Memory B cell (primary cell): Measurements from ENCODE around the gene ITPRIPL2.
A peak's percentile ranks its signal among the peaks of the same experiment; 100 is the strongest.

Experiments
- ATAC-seq: fragments of 150-1000 bp; cut with Tn5 transposase; 2 replicates; pipeline ENCODE4 v1.10.0; 2021; ENCODE audit warnings: low read depth, mild to moderate bottlenecking, moderate library complexity
- DNase-seq, 2 donors: peaks; one replicate each; pipeline ENCODE4 v3.0.0; 2022; ENCODE audit warnings: low spot score in 2 of 2
- H3K27ac Mint-ChIP-seq: one replicate; pipeline ENCODE4 v1.8.0; 2022; ENCODE audit warnings: mild to moderate bottlenecking, moderate library complexity, mixed read lengths
- H3K27me3 Mint-ChIP-seq: one replicate; pipeline ENCODE4 v1.8.0; 2022; ENCODE audit warnings: mixed read lengths
- H3K36me3 Mint-ChIP-seq: one replicate; pipeline ENCODE4 v1.8.0; 2022; ENCODE audit warnings: mild to moderate bottlenecking, mixed read lengths
- H3K4me1 Mint-ChIP-seq: one replicate; pipeline ENCODE4 v1.8.0; 2022; ENCODE audit warnings: mixed read lengths
- H3K4me3 Mint-ChIP-seq: one replicate; pipeline ENCODE4 v1.8.0; 2022; ENCODE audit warnings: mild to moderate bottlenecking, moderate library complexity, mixed read lengths
- H3K9me3 Mint-ChIP-seq: one replicate; pipeline ENCODE4 v1.8.0; 2022; ENCODE audit warnings: mixed read lengths

Gene ITPRIPL2

GRCh38 chr16:19126300-19126699 lies 12.5 kb downstream of the ITPRIPL2 start:
- Mint-ChIP-seq H3K27me3 (no peaks in the 10 kb centered on the region), H3K4me1 (peaks cover 18% of the 10 kb centered on the region), H3K27ac (no peak overlapping the region), H3K4me3 (no peak overlapping the region), H3K9me3 (peaks cover 2% of the 10 kb centered on the region), H3K36me3 (peaks cover 2% of the 10 kb centered on the region)
- DNase-seq (no peak), ATAC-seq (no peak)

GRCh38 chr16:19127205-19127604 lies 13.4 kb downstream of the ITPRIPL2 start:
- peaks cover 19% of the 10 kb centered on the region for H3K4me1 Mint-ChIP-seq
- DNase-seq (no peak), ATAC-seq (no peak)
- peaks cover 2% of the 10 kb centered on the region for H3K36me3 Mint-ChIP-seq
- no peak overlapping the region for H3K4me3 Mint-ChIP-seq
- H3K27me3 Mint-ChIP-seq: no peaks in the 10 kb centered on the region
- no peak overlapping the region for H3K27ac Mint-ChIP-seq
- peaks cover 2% of the 10 kb centered on the region for H3K9me3 Mint-ChIP-seq

DNA sequence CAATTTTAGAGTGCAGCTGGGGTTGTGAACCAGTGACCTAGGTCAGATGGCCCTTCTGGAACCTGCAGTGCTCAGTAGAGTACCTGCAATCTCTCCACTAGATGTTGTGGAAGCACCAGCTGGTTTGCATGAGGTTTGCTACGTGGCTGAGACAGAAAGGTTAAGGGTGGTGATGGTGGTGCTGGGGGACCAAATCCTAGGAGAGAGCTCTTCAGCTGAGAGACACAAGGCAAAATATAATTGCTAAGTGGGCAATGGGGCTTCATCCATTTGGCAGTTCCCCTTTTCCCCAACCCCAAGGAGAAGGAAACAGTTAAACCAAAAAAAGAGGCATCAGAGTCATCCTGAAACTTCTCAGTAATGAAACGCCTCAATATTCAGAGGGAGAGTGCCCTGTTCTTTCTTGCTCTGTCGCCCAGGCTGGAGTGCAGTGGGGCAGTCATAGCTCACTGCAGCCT lies 13.9 kb downstream of the ITPRIPL2 start:
- Mint-ChIP-seq H3K4me3 (no peak overlapping the region), H3K36me3 (peaks cover 2% of the 10 kb centered on the region), H3K27me3 (no peaks in the 10 kb centered on the region), H3K9me3 (peaks cover 2% of the 10 kb centered on the region), H3K4me1 (peaks cover 21% of the 10 kb centered on the region), H3K27ac (no peak overlapping the region)
- DNase-seq: no peak
- no peak for ATAC-seq

GRCh38 chr16:19128454-19129200 lies 14.9 kb downstream of the ITPRIPL2 start:
- Mint-ChIP-seq H3K4me3 (no peak overlapping the region), H3K27ac (no peak overlapping the region), H3K4me1 (peaks cover 24% of the 10 kb centered on the region), H3K36me3 (peaks cover 2% of the 10 kb centered on the region), H3K27me3 (no peaks in the 10 kb centered on the region), H3K9me3 (peaks cover 2% of the 10 kb centered on the region)
- DNase-seq (no peak), ATAC-seq (no peak)

- Mint-ChIP-seq H3K4me1 (peaks cover 24% of the 10 kb centered on the region), H3K4me3 (no peak overlapping the region), H3K27me3 (no peaks in the 10 kb centered on the region), H3K27ac (no peak overlapping the region), H3K9me3 (no peaks in the 10 kb centered on the region), H3K36me3 (no peaks in the 10 kb centered on the region)
- DNase-seq (no peak), ATAC-seq (no peak)
Observed at GRCh38 chr16:19130385-19130784, 16.6 kb downstream of the ITPRIPL2 start.

DNA sequence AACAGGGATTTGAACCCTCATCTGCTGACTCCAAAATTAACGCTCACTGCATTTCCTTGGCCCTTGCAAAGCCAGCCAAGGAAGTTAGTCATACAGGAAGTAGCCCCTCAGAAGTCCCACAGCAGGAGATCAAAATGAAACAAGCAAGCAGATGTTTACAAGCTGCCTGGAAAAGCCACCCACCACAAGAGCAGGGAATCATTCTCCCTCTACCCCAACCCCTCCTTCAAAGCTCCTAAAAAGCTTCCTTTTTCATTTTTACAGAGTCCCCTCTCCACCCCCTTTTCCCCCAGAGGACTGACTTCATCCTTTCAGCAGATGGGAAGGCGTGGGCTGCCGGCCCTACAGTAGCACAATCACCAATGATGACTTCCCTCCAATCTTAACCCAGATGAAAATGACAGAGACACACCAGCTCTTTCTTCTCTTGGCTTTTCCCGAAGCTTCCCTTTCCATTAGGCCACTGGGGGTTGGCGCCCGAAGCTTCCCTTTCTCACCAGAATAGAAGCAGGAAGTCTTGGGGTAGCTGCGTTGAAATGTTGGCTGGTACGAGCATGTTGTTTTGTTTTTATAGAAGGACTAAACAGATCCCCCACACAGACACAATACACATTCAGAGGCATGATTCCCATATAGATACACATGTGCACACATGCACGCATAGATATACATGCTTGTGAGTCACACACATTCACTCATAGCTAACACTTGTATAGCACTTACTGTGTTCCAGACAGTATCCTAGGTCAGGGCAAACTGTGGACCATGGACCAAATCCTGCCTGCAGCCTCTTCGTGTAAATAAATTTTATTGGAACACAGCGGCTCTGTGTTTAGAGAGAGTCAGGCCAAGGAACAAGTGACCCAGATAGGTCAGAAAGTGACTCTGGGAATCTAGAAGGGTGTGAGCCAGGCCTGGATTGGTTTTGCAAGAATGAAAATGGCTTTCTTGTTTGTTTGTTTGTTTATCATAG lies 17.4 kb downstream of the ITPRIPL2 start:
- no peak for ATAC-seq
- Mint-ChIP-seq H3K36me3 (no peaks in the 10 kb centered on the region), H3K27me3 (peaks cover under 1% of the 10 kb centered on the region), H3K9me3 (no peaks in the 10 kb centered on the region), H3K4me3 (peak overlapping the region; percentile 22), H3K4me1 (peaks cover 24% of the 10 kb centered on the region), H3K27ac (peak overlapping the region; percentile 21)
- no peak for DNase-seq

GRCh38 chr16:19131825-19132218 lies 18.1 kb downstream of the ITPRIPL2 start:
- DNase-seq: no peak
- no peak overlapping the region for H3K4me3 Mint-ChIP-seq
- no peak for ATAC-seq
- no peaks in the 10 kb centered on the region for H3K9me3 Mint-ChIP-seq
- no peaks in the 10 kb centered on the region for H3K36me3 Mint-ChIP-seq
- no peak overlapping the region for H3K27ac Mint-ChIP-seq
- peaks cover 24% of the 10 kb centered on the region for H3K4me1 Mint-ChIP-seq
- H3K27me3 Mint-ChIP-seq: peaks cover 3% of the 10 kb centered on the region

GRCh38 chr16:19132255-19132654 lies 18.5 kb downstream of the ITPRIPL2 start:
- H3K36me3 Mint-ChIP-seq: no peaks in the 10 kb centered on the region
- peaks cover 24% of the 10 kb centered on the region for H3K4me1 Mint-ChIP-seq
- H3K4me3 Mint-ChIP-seq: no peak overlapping the region
- DNase-seq: no peak
- ATAC-seq: peak; percentile 88
- H3K27me3 Mint-ChIP-seq: peaks cover 3% of the 10 kb centered on the region
- H3K27ac Mint-ChIP-seq: peak overlapping the region; percentile 76
- H3K9me3 Mint-ChIP-seq: no peaks in the 10 kb centered on the region

DNA sequence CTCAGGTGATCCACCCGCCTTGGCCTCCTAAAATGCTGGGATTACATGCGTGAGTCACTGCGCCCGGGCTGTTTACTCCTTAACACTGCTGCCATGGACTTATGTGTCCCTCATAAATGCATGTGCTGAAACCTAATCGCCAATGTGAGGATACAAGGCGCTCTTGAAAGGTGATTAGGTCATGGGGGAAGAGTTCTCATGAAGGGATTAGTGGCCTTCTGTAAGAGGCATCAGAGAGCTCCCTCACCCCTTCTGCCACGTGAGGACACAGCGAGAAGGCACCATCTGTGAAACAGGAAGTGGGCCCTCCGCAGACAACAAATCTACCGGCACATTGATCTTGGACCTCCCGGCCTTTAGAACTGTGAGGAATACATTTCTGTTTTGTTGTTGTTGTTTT lies 19.1 kb downstream of the ITPRIPL2 start:
- DNase-seq: no peak
- Mint-ChIP-seq H3K27me3 (peaks cover 3% of the 10 kb centered on the region), H3K4me1 (peaks cover 21% of the 10 kb centered on the region), H3K4me3 (no peak overlapping the region), H3K36me3 (no peaks in the 10 kb centered on the region), H3K9me3 (no peaks in the 10 kb centered on the region), H3K27ac (peak overlapping the region; percentile 76)
- ATAC-seq: peak; percentile 32

DNA sequence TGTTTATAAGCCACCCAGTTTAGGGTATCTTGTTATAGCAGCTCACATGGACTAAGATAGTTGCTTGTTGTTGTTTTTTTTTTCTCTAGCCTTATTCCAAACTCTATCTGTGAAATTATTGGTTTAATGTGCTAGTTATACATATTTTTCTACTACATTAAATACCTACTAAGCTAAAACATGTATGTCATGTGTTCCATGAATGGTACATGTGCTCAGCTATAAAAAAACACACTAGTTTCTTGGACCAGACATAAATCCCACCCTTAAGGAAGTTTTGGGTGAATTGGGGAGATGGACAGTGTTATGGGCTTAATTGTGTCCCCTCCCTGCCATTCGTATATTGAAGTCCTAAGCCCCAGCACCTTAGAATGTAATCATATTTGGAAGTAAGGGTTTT lies 19.8 kb downstream of the ITPRIPL2 start:
- no peak for DNase-seq
- H3K27me3 Mint-ChIP-seq: peaks cover 5% of the 10 kb centered on the region

DNA sequence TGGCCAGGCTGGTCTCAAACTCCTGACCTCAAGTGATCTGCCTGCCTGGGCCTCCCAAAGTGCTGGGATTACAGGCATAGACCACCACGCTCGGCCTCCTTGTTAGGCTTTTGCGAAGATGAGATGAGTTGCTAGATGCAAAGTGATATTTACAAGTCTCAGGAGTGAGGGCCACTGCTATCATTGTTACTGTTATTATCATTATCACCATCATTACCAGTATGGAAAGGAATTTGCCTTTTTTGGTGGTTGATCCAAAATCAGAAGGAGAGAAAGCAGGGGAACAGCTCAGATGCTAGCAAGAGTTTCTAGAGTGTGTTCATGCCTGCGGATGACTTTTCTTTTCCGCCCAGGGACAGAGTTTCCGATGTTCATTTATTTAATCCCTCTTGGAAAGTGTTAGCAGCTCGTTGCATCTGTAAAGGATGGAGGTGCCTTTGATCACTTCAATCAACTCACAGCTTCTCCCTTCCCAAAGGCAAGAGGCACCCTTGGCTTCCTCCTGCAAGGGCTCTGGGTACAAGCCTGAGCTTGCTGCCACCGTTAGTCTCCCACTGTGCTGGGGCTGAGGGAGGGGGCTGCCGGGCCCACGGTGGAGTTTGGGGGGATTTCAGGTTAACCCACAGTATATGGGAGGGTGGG lies 21.6 kb downstream of the ITPRIPL2 start:
- H3K27ac Mint-ChIP-seq: no peak overlapping the region
- ATAC-seq: no peak
- no peak for DNase-seq
- H3K9me3 Mint-ChIP-seq: no peaks in the 10 kb centered on the region
- H3K4me1 Mint-ChIP-seq: peaks cover 13% of the 10 kb centered on the region
- H3K36me3 Mint-ChIP-seq: no peaks in the 10 kb centered on the region
- no peak overlapping the region for H3K4me3 Mint-ChIP-seq
- peaks cover 7% of the 10 kb centered on the region for H3K27me3 Mint-ChIP-seq

More for the DNA sequence above, 19.8 kb downstream of the ITPRIPL2 start:
- Mint-ChIP-seq H3K4me1 (peaks cover 21% of the 10 kb centered on the region), H3K9me3 (no peaks in the 10 kb centered on the region), H3K4me3 (no peak overlapping the region), H3K36me3 (no peaks in the 10 kb centered on the region), H3K27ac (no peak overlapping the region)
- ATAC-seq: no peak

GRCh38 chr16:19135896-19136438 lies 22.2 kb downstream of the ITPRIPL2 start:
- Mint-ChIP-seq H3K9me3 (no peaks in the 10 kb centered on the region), H3K4me3 (no peak overlapping the region), H3K36me3 (no peaks in the 10 kb centered on the region), H3K27me3 (peaks cover 8% of the 10 kb centered on the region), H3K4me1 (peaks cover 9% of the 10 kb centered on the region), H3K27ac (no peak overlapping the region)
- DNase-seq: no peak
- ATAC-seq: no peak

DNA sequence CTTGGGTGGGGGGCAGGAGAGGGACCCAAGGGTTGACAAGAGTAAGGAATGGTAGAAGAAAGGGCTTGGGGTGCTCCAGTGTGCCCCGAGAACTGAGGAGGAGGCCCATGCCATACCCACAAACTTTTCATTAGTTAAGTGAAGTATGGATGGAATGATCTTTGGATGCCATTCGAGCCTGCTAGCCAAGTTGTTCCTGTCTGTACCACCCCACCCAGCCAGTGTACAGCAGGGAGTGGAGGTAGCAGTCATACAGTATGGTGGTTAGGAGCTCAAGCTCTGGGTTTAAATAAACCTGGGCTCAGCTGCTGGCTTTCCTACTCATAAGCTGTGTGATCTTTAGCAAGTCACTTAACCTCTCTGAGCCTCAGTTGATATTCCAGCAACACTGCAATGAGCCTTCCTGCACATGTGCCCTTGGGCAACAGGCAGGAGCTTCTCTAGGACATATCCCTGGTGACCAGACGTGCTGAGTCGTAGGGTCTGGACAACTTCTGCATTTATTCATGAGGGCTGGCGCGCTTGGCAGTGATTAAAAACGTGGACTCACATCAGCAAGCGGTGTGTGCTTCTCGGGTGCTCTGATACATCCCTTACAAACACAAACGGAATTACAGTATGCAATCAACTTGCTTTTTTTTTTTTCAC lies 22.9 kb downstream of the ITPRIPL2 start:
- Mint-ChIP-seq H3K4me1 (peaks cover 5% of the 10 kb centered on the region), H3K27ac (no peak overlapping the region), H3K27me3 (peaks cover 10% of the 10 kb centered on the region), H3K36me3 (no peaks in the 10 kb centered on the region), H3K9me3 (no peaks in the 10 kb centered on the region), H3K4me3 (no peak overlapping the region)
- ATAC-seq: no peak
- no peak for DNase-seq
